ENCODE measurements around the gene NEURL1. TPM values are rescaled to one million over a fixed set of nuclear protein-coding genes. Genes with fewer than 3 reads are reported as not detected.
A peak's percentile ranks its signal among the peaks of the same experiment; 100 is the strongest.

Gene NEURL1
- total and polyA plus RNA-seq, 2 donors (not counting 3 experiments of a cell fraction or from before 2014, with no cell fraction given) = 0.06 to 0.22 TPM

- H3K4me3 ChIP-seq (replicated peaks in 1 of 3; ENCODE audit: insufficient read depth in 1 of 3, low read depth in 1 of 3, low read length in 3 of 3) = peak overlapping the region; percentile 8 to 66 (median 55)
- intact Hi-C loops (cut with micrococcal nuclease) = no loop called here
- H2AFZ ChIP-seq (ENCODE audit: low read depth, low read length) = peak overlapping the region; percentile 97
- peaks cover 2% of the 10 kb centered on the region for H3K79me2 ChIP-seq (ENCODE audit: control insufficient read depth, insufficient read depth, low read length)
- no peaks in the 10 kb centered on the region for H3K27me3 ChIP-seq (ENCODE audit: control insufficient read depth in 2 of 2, insufficient read depth in 2 of 2, low read length in 2 of 2)
- H3K36me3 ChIP-seq (ENCODE audit: control insufficient read depth in 2 of 2, extremely low read depth in 1 of 2, insufficient read depth in 2 of 2, low read length in 2 of 2) = peaks cover 1 to 6% of the 10 kb centered on the region in 2 experiments
- no peak for FAIRE-seq
- peak overlapping the region; percentile 86 for H3K4me2 ChIP-seq (ENCODE audit: insufficient read depth, low read length)
- no peak for TF ChIP-seq POLR2AphosphoS5 (IDR thresholded peaks at IDR 0.05; ENCODE audit: insufficient read depth, low read depth, low read length)
- no peak for DNase-seq (ENCODE audit: low read depth, low spot score)
- no peaks in the 10 kb centered on the region for H4K20me1 ChIP-seq (replicated peaks; ENCODE audit: control insufficient read depth, extremely low read depth, insufficient read depth, low read length)
- no peaks in the 10 kb centered on the region for H3K9me1 ChIP-seq (replicated peaks; ENCODE audit: control insufficient read depth, extremely low read depth, insufficient read depth, low read length)
- peaks cover 38% of the 10 kb centered on the region for H3K4me1 ChIP-seq (ENCODE audit: control insufficient read depth, extremely low read depth, insufficient read depth, low read length)
- dilution Hi-C loops (cut with MboI; ENCODE audit: extremely low pct_ligation_motif_present, low sequenced_read_pairs) = no loop called here
- no peaks in the 10 kb centered on the region for H3K9me3 ChIP-seq (replicated peaks; ENCODE audit: control insufficient read depth, insufficient read depth, low read length)
- ChIA-PET CTCF (interaction anchor here (0.7 to 1.7 kb wide), 5 partner anchors 7 to 32 kb away, joined by 3 to 13 read pairs (median 4); no protein-coding TSS in a partner anchor), POLR2A (interaction anchor here (0.6 kb wide), 2 partner anchors 18 to 274 kb away, joined by 3 to 4 read pairs; no protein-coding TSS in a partner anchor)
- no TSS peak for BruUV-seq (replicated peaks)
- H3K27ac ChIP-seq (ENCODE audit: insufficient read depth, low read depth, low read length) = no peak overlapping the region
- H3K9ac ChIP-seq (replicated peaks; ENCODE audit: extremely low read depth, insufficient read depth, low read length) = no peak overlapping the region
Measured at GRCh38 chr10:103452506-103453230, 40.8 kb upstream of the NEURL1 start.

- dilution Hi-C loops (cut with MboI; ENCODE audit: extremely low pct_ligation_motif_present, low sequenced_read_pairs) (no loop called here), intact Hi-C loops (cut with micrococcal nuclease) (no loop called here)
- Histone ChIP-seq H3K9me1 (replicated peaks; ENCODE audit: control insufficient read depth, extremely low read depth, insufficient read depth, low read length) (no peaks in the 10 kb centered on the region), H2AFZ (ENCODE audit: low read depth, low read length) (no peak overlapping the region), H3K79me2 (ENCODE audit: control insufficient read depth, insufficient read depth, low read length) (no peaks in the 10 kb centered on the region), H3K9ac (replicated peaks; ENCODE audit: extremely low read depth, insufficient read depth, low read length) (no peak overlapping the region), H4K20me1 (replicated peaks; ENCODE audit: control insufficient read depth, extremely low read depth, insufficient read depth, low read length) (no peaks in the 10 kb centered on the region), H3K4me1 (ENCODE audit: control insufficient read depth, extremely low read depth, insufficient read depth, low read length) (peaks cover 33% of the 10 kb centered on the region), H3K27ac (ENCODE audit: insufficient read depth, low read depth, low read length) (no peak overlapping the region), H3K27me3 (ENCODE audit: control insufficient read depth in 2 of 2, insufficient read depth in 2 of 2, low read length in 2 of 2) (no peaks in the 10 kb centered on the region), H3K36me3 (ENCODE audit: control insufficient read depth in 2 of 2, extremely low read depth in 1 of 2, insufficient read depth in 2 of 2, low read length in 2 of 2) (peaks cover 0 to 4% of the 10 kb centered on the region in 2 experiments), H3K9me3 (replicated peaks; ENCODE audit: control insufficient read depth, insufficient read depth, low read length) (no peaks in the 10 kb centered on the region), H3K4me3 (replicated peaks in 1 of 3; ENCODE audit: insufficient read depth in 1 of 3, low read depth in 1 of 3, low read length in 3 of 3) (no peak overlapping the region), H3K4me2 (ENCODE audit: insufficient read depth, low read length) (no peak overlapping the region)
- ChIA-PET CTCF (interaction anchor here (0.9 to 1.7 kb wide), 2 partner anchors 15 to 29 kb away, joined by 3 to 6 read pairs; no protein-coding TSS in a partner anchor), POLR2A (no interaction called here)
- no peak for DNase-seq (ENCODE audit: low read depth, low spot score)
- TF ChIP-seq POLR2A (IDR thresholded peaks at IDR 0.05; ENCODE audit: low read depth, low read length) (no peak), POLR2AphosphoS5 (IDR thresholded peaks at IDR 0.05; ENCODE audit: insufficient read depth, low read depth, low read length) (no peak), GATA2 (IDR thresholded peaks at IDR 0.05; ENCODE audit: insufficient read depth, insufficient read length, low read depth, low read length) (no peak), CTCF (IDR thresholded peaks at IDR 0.05; ENCODE audit: extremely low read depth in 1 of 2, insufficient read depth in 1 of 2, low read depth in 1 of 2, low read length in 2 of 2) (no peak), MAX (IDR thresholded peaks at IDR 0.05; ENCODE audit: insufficient read depth, insufficient read length) (no peak), FOS (IDR thresholded peaks at IDR 0.05; ENCODE audit: borderline replicate concordance, insufficient read depth, low read length) (no peak), EZH2 (IDR thresholded peaks at IDR 0.05; ENCODE audit: borderline replicate concordance, low read depth, low read length, severe bottlenecking) (no peak), MYC (IDR thresholded peaks at IDR 0.05; ENCODE audit: low read depth, low read length) (no peak), JUN (IDR thresholded peaks at IDR 0.05; ENCODE audit: borderline replicate concordance, insufficient read depth, insufficient read length, low read depth) (no peak)
- FAIRE-seq = no peak
- no TSS peak for BruUV-seq (replicated peaks)
Measured at GRCh38 chr10:103454026-103454425, 39.5 kb upstream of the NEURL1 start.

All from endothelial cell of umbilical vein (primary cell).